MM.1S (cell line): Measurements from ENCODE around the gene CHST15.

Experiments
- DNase-seq: peaks from one replicate; pipeline ENCODE4 v3.0.0-alpha.2; 2015
- H2AFZ ChIP-seq: fragments of 300-600 bp; sonication (generic); 2 replicates; pipeline ENCODE4 v1.6.0; 2016; ENCODE audit warnings: antibody characterized with exemption, low read length
- H3F3A ChIP-seq: fragments of 300-600 bp; sonication (generic); 2 replicates; pipeline ENCODE4 v1.6.1; 2016; ENCODE audit warnings: mild to moderate bottlenecking, antibody characterized with exemption, low read length, moderate library complexity, mixed read lengths; ENCODE audit not compliant: insufficient read depth
- H3K27ac ChIP-seq: fragments of 300-600 bp; sonication (generic); 2 replicates; pipeline ENCODE4 v1.5.1; 2016; ENCODE audit warnings: mild to moderate bottlenecking, low read length
- H3K27me3 ChIP-seq: fragments of 300-600 bp; sonication (generic); replicated peaks from 2 replicates; pipeline ENCODE4 v1.6.0; 2016; ENCODE audit warnings: low read length; ENCODE audit not compliant: insufficient read depth
- H3K36me3 ChIP-seq: fragments of 300-600 bp; sonication (generic); replicated peaks from 2 replicates; pipeline ENCODE4 v1.6.1; 2016; ENCODE audit warnings: mild to moderate bottlenecking, low read length, mixed read lengths; ENCODE audit not compliant: insufficient read depth
- H3K4me1 ChIP-seq: fragments of 300-600 bp; sonication (generic); 2 replicates; pipeline ENCODE4 v1.6.1; 2016; ENCODE audit warnings: low read length, mixed read lengths
- H3K4me2 ChIP-seq: fragments of 300-600 bp; sonication (generic); 2 replicates; pipeline ENCODE4 v1.6.0; 2016; ENCODE audit warnings: low read depth, low read length
- H3K4me3 ChIP-seq: fragments of 300-600 bp; sonication (generic); 2 replicates; pipeline ENCODE4 v1.5.1; 2016; ENCODE audit warnings: low read length, mixed read lengths
- H3K79me2 ChIP-seq: fragments of 300-600 bp; sonication (generic); 2 replicates; pipeline ENCODE4 v1.6.1; 2016; ENCODE audit warnings: mixed run types, low read length, mixed read lengths
- H3K9ac ChIP-seq: fragments of 300-600 bp; sonication (generic); 2 replicates; pipeline ENCODE4 v1.6.1; 2016; ENCODE audit warnings: low read length, mixed read lengths
- H3K9me2 ChIP-seq: fragments of 300-600 bp; sonication (generic); replicated peaks from 2 replicates; pipeline ENCODE4 v1.6.1; 2016; ENCODE audit warnings: mild to moderate bottlenecking, low read length, mixed read lengths; ENCODE audit not compliant: insufficient read depth
- H3K9me3 ChIP-seq: fragments of 300-600 bp; sonication (generic); replicated peaks from 2 replicates; pipeline ENCODE4 v1.6.1; 2016; ENCODE audit warnings: mild to moderate bottlenecking, low read length, mixed read lengths; ENCODE audit not compliant: insufficient read depth
- H4K20me1 ChIP-seq: fragments of 300-600 bp; sonication (generic); 2 replicates; pipeline ENCODE4 v1.6.1; 2016; ENCODE audit warnings: mild to moderate bottlenecking, low read length, moderate library complexity, mixed read lengths; ENCODE audit not compliant: insufficient read depth
- CTCF ChIP-seq: fragments of 300-600 bp; sonication (generic); IDR thresholded peaks from 2 replicates; pipeline ENCODE4 v1.5.1; 2016; ENCODE audit warnings: antibody characterized with exemption, low read length, mixed read lengths
- EZH2 ChIP-seq: fragments of 300-600 bp; sonication (generic); optimal IDR thresholded peaks from 2 replicates; pipeline ENCODE3; 2017; ENCODE audit warnings: low read depth, mild to moderate bottlenecking, antibody characterized with exemption, low read length, mixed read lengths
- EZH2phosphoT487 ChIP-seq: fragments of 300-600 bp; sonication (generic); IDR thresholded peaks from 2 replicates; pipeline ENCODE4 v1.6.1; 2018; ENCODE audit warnings: antibody characterized with exemption, low read length

The CHST15 gene

GRCh38 chr10:124064676-124065075, 28.7 kb downstream of the CHST15 start:
- DNase-seq, result peak; percentile 69
- TF ChIP-seq CTCF (no peak), EZH2 (no peak), EZH2phosphoT487 (no peak)
- Histone ChIP-seq H3K9ac (peak overlapping the region; percentile 56), H3K4me2 (peak overlapping the region; percentile 90), H3K9me3 (no peaks in the 10 kb centered on the region), H3K27me3 (no peaks in the 10 kb centered on the region), H2AFZ (no peak overlapping the region), H3K4me3 (peak overlapping the region; percentile 46), H3K36me3 (no peaks in the 10 kb centered on the region), H3K79me2 (peaks cover 75% of the 10 kb centered on the region), H3K27ac (peak overlapping the region; percentile 97), H3K4me1 (peaks cover 63% of the 10 kb centered on the region), H4K20me1 (no peaks in the 10 kb centered on the region), H3K9me2 (no peaks in the 10 kb centered on the region), H3F3A (peaks cover 65% of the 10 kb centered on the region)

- Histone ChIP-seq H3K9me2 (no peaks in the 10 kb centered on the region), H3K9ac (peak overlapping the region; percentile 56), H3K36me3 (no peaks in the 10 kb centered on the region), H3F3A (peaks cover 58% of the 10 kb centered on the region), H3K27me3 (no peaks in the 10 kb centered on the region), H3K9me3 (no peaks in the 10 kb centered on the region), H4K20me1 (no peaks in the 10 kb centered on the region), H3K4me3 (peak overlapping the region; percentile 46), H2AFZ (no peak overlapping the region), H3K79me2 (peaks cover 75% of the 10 kb centered on the region), H3K4me1 (peaks cover 56% of the 10 kb centered on the region), H3K27ac (peak overlapping the region; percentile 97), H3K4me2 (peak overlapping the region; percentile 90)
- TF ChIP-seq EZH2phosphoT487 (no peak), CTCF (no peak)
- peak; percentile 87 for DNase-seq
Measured at GRCh38 chr10:124063750-124064603, 29.4 kb downstream of the CHST15 start.

- Histone ChIP-seq H4K20me1 (no peaks in the 10 kb centered on the region), H3K4me2 (peak overlapping the region; percentile 90; the same call in 1 of the 2 replicates), H3F3A (peaks cover 42% of the 10 kb centered on the region), H3K27me3 (no peaks in the 10 kb centered on the region), H3K79me2 (peaks cover 78% of the 10 kb centered on the region), H3K36me3 (no peaks in the 10 kb centered on the region), H3K4me3 (no peak overlapping the region), H3K4me1 (peaks cover 42% of the 10 kb centered on the region), H3K9ac (no peak overlapping the region), H3K9me3 (no peaks in the 10 kb centered on the region), H3K27ac (peak overlapping the region; percentile 97; the same call in 1 of the 2 replicates), H3K9me2 (no peaks in the 10 kb centered on the region), H2AFZ (no peak overlapping the region)
- no peak for DNase-seq
- TF ChIP-seq CTCF (no peak), EZH2 (no peak), EZH2phosphoT487 (no peak)
Measured at GRCh38 chr10:124062390-124062789, 31.0 kb downstream of the CHST15 start.
